HepG2 (cell line): ENCODE data around the gene MRPL28. TPM values are rescaled to one million over a fixed set of nuclear protein-coding genes. Genes with fewer than 3 reads are reported as not detected.

Experiments
- ARID2 ChIP-seq: sonication (generic); formaldehyde crosslinking; IDR thresholded peaks from 2 replicates; pipeline ENCODE4 v1.8.1; 2022; ENCODE audit warnings: mild to moderate bottlenecking, missing genetic modification reagents, borderline replicate concordance
- CBX1 ChIP-seq: IDR thresholded peaks from one replicate; pipeline ENCODE4 v1.6.1; 2016; ENCODE audit warnings: antibody characterized with exemption, low read depth
- CERS6 ChIP-seq: sonication (generic); formaldehyde crosslinking; IDR thresholded peaks from 2 replicates; pipeline ENCODE4 v1.5.0; 2020; ENCODE audit warnings: missing genetic modification reagents
- DMTF1 ChIP-seq: sonication (generic); formaldehyde crosslinking; IDR thresholded peaks from 2 replicates; pipeline ENCODE4 v1.4.0; 2020; ENCODE audit warnings: mild to moderate bottlenecking, missing genetic modification reagents
- DRAP1 ChIP-seq: IDR thresholded peaks from 2 replicates; pipeline ENCODE4 v1.6.1; 2016; ENCODE audit warnings: missing genetic modification reagents, missing compliant biosample characterization
- GTF3A ChIP-seq: sonication (generic); formaldehyde crosslinking; conservative IDR thresholded peaks from 2 replicates; pipeline ENCODE4 v1.4.0; 2020; ENCODE audit warnings: mild to moderate bottlenecking, missing genetic modification reagents
- HDAC1 ChIP-seq: sonication (generic); formaldehyde crosslinking; IDR thresholded peaks from 2 replicates; pipeline ENCODE4 v1.5.1; 2020; ENCODE audit warnings: mild to moderate bottlenecking, missing genetic modification reagents
- HMGA1 ChIP-seq: sonication (generic); formaldehyde crosslinking; conservative IDR thresholded peaks from 2 replicates; pipeline ENCODE4 v1.4.0; 2020; ENCODE audit warnings: missing genetic modification reagents
- IKZF4 ChIP-seq: sonication (generic); formaldehyde crosslinking; IDR thresholded peaks from 2 replicates; pipeline ENCODE4 v1.5.1; 2020; ENCODE audit warnings: borderline replicate concordance, mild to moderate bottlenecking, low read depth, missing genetic modification reagents; ENCODE audit errors: not compliant biosample characterization
- KDM2A ChIP-seq: sonication (generic); formaldehyde crosslinking; IDR thresholded peaks from 2 replicates; pipeline ENCODE4 v1.4.0; 2020; ENCODE audit warnings: low read depth, missing genetic modification reagents, borderline replicate concordance
- KMT2B ChIP-seq: IDR thresholded peaks from 2 replicates; pipeline ENCODE4 v1.6.1; 2016; ENCODE audit warnings: missing genetic modification reagents, missing compliant biosample characterization
- MEIS1 ChIP-seq: sonication (generic); formaldehyde crosslinking; IDR thresholded peaks from 2 replicates; pipeline ENCODE4 v1.9.0; 2021; ENCODE audit warnings: mild to moderate bottlenecking, missing genetic modification reagents, moderate library complexity, borderline replicate concordance
- MLXIP ChIP-seq: sonication (generic); formaldehyde crosslinking; IDR thresholded peaks from 2 replicates; pipeline ENCODE4 v1.9.0; 2021; ENCODE audit warnings: missing genetic modification reagents, borderline replicate concordance
- POLR2AphosphoS5 ChIP-seq: IDR thresholded peaks from 2 replicates; pipeline ENCODE4 v1.6.1; 2012; ENCODE audit warnings: low read depth, low read length
- U2AF2 ChIP-seq: fragments of 200-400 bp; formaldehyde crosslinking; IDR thresholded peaks from 2 replicates; pipeline ENCODE4 v1.6.1; 2017; ENCODE audit warnings: low read depth, mild to moderate bottlenecking, low read length
- ZNF362 ChIP-seq: sonication (generic); formaldehyde crosslinking; IDR thresholded peaks from 2 replicates; pipeline ENCODE4 v1.4.0; 2020; ENCODE audit warnings: missing genetic modification reagents, mild to moderate bottlenecking, borderline replicate concordance
- polyA plus RNA-seq, 8 experiments: library from polyadenylated mRNA; depleted of rRNA in 3 of 8; stranded (reverse) in 7 of 8; unstranded in 1 of 8; fragments of >200 nt; fragmentation: Illumina TruSeq in 4 of 8; extraction: Trizol in 4 of 8; gene quantifications; 2 replicates each; pipeline versions ENCODE4 v1.2.1 to v1.2.3, GENCODE V29; 2011 to 2016; ENCODE audit warnings: low read depth in 4 of 8, missing spikeins in 1 of 8, mixed read lengths in 1 of 8; ENCODE audit not compliant: insufficient read depth in 1 of 8
- total RNA-seq, 5 experiments: library from RNA; depleted of rRNA; stranded (reverse); fragments of >200 nt; fragmentation: Illumina TruSeq; extraction: Trizol; gene quantifications; 2 replicates each; pipeline ENCODE4 v1.2.3, GENCODE V29; 2016; ENCODE audit warnings: low read depth in 1 of 5

Gene MRPL28
- total and polyA plus RNA-seq, 2 of the 13 experiments (the other 11 are each of a cell fraction or from before 2014, with no cell fraction given), result 114 to 135 TPM

- TF ChIP-seq HDAC1 (CRISPR knock-in tag) (no peak), KMT2B (no peak), DRAP1 (no peak), CBX1 (no peak), IKZF4 (CRISPR knock-in tag) (no peak), CERS6 (CRISPR knock-in tag) (no peak), POLR2AphosphoS5 (peak; percentile 25; the same call in 1 of the 2 replicates), MLXIP (CRISPR knock-in tag) (no peak), MEIS1 (CRISPR knock-in tag) (no peak), ARID2 (CRISPR knock-in tag) (no peak), DMTF1 (CRISPR knock-in tag) (no peak), U2AF2 (no peak), ZNF362 (CRISPR knock-in tag) (no peak), KDM2A (CRISPR knock-in tag) (peak; percentile 35; the same call in 1 of the 2 replicates), GTF3A (CRISPR knock-in tag) (no peak), HMGA1 (CRISPR knock-in tag) (no peak)
Observed at GRCh38 chr16:364595-365491, 5.5 kb downstream of the MRPL28 start (continued).
